NCI-H82 treated with DMSO at 0.1 percent for 48 hours (cell line): ENCODE results near the gene KAZN.

Experiments
- DNase-seq: peaks from one replicate; lab custom pipeline; 2025; ENCODE audit not compliant: unreplicated experiment; lab: John Stamatoyannopoulos, UW

Gene KAZN

GRCh38 chr1:14925336-14926136 is 327.1 kb downstream of the KAZN start:
- no peak for DNase-seq

DNA sequence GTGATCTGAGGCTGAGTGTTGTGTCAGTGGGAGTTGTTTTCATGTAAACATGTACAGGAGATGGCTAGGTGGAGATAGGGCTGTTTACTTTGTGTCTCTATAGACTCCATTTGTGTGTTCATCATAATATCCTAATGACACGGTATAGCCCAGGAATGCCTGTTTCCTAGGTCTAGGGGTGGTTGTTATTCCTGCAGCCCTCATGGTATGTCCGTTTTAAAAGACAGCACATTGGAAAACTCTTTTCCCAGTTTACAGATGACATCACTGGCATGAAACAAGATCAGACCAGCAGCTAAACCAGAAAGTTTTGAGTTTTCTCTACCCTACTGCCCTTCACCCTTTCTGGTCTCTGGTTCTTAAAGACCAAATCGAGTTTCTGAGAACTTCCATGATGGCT is 327.7 kb downstream of the KAZN start:
- DNase-seq = no peak

- no peak for DNase-seq
Observed at GRCh38 chr1:14926818-14927575, 328.5 kb downstream of the KAZN start.

GRCh38 chr1:14928412-14928811 is 329.9 kb downstream of the KAZN start:
- no peak for DNase-seq

DNA sequence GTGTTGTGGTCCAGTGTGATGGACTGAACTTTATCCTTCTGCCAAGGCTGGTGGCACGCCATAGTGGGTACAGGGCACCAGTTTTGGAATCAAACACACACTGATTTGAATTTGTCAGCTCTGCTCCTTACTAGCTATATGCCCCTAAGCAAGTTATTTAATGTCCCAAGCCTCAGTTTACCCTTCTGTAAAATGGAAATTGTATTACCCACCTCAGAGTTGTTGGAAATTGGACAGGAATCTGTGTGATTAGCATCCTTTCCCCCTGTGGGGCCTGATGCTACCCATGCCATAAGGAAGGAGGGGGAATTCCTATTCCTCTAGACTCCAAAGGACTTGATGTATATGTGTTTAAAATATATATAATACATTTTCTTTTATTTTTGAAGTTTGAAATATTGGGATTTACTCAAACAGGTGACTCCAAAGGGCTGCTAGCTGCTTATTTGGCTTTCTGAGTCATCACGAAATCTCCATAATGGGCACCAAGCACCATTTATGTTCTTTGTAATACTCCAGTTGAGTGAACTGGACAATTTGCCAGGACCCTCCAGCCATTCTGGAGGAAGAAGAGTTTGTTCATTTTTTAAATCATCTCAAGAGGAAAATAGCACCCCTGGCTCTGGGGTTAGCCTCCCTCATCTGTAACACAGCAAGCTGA is 330.5 kb downstream of the KAZN start:
- no peak for DNase-seq

GRCh38 chr1:14929547-14930246 is 331.2 kb downstream of the KAZN start:
- DNase-seq = no peak

- no peak for DNase-seq
Observed at GRCh38 chr1:14930247-14930965, 331.9 kb downstream of the KAZN start.

DNA sequence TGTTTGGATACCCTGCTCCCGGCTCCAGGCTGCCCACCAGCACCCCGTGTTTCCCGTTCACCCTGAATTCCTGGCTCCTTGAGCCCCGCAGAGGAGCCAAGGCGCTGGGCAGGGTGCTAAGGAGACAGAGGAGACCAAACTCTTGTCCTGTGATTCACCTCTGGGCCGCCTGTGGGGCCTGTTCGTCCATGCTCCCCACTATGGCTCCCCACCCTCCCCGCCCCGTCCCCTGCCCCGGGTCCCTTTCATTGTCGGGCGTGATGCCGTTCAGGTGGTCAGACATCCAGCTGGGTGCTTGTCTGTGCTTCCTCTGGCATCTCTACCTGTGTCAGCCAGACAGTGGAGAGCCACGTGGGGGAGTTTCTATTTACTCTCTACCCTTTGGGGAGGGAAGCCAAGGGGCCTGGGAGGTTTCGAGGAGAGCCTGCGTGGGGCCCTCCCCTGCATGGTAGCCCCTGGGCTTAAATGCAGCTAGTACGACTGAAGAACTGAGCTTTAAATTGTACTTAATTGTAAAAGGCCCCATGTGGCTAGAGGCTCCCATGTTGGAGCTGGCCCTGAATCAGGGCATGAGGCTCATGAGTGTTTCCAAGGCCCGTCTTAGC is 333.7 kb downstream of the KAZN start:
- DNase-seq = no peak

GRCh38 chr1:14934867-14935266 is 336.4 kb downstream of the KAZN start:
- no peak for DNase-seq

DNA sequence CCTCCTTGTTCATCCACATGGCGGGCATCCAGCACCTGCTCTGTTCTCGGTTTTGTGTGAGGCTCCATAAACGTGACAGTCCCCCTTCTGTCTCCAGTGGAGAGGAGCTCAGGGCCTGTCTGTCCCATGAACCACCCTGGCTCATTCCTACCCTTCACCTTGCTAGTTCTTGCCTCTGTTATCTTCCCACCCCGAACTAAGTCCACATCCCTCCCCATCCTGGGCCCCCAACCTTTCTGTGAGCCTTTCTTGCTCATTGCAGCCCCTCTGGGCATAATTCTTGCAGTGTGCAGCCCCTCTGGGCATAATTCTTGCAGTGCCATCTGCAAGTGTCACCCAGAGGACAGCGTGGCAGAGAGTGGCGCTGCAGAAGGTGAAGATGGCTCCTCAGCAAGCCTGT is 338.3 kb downstream of the KAZN start:
- DNase-seq = no peak

GRCh38 chr1:14937288-14937949 is 338.9 kb downstream of the KAZN start:
- DNase-seq = no peak

- DNase-seq = no peak
Observed at GRCh38 chr1:14939527-14940284, 341.2 kb downstream of the KAZN start.

DNA sequence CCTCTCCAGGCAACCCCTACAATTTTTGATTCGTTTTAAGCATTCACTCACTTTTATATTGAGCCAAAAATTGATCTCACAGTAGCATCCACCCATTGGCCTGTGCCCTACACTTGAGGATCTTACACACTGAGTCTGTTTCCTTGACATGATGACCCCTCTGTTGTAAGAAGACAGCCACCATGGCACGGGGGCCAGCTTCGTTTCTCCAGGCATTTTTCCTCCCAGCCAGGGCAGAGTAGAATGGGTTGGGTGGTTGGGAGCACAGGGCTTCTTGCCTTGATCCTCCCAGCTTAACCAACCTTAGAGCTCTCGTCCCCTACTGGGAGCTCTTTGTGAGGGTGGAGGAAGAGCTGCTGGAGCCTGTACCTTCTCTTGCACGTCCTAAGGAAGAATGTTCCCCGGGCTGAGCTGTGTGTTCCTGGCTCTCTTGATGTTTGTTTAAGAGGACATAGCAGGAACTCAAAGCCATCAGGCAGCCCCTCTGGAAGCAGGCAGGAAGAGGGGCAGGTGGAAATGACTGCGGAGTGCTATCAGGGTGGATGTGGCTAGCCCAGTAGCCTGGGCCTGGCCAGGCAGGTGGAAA is 341.9 kb downstream of the KAZN start:
- DNase-seq = no peak

DNA sequence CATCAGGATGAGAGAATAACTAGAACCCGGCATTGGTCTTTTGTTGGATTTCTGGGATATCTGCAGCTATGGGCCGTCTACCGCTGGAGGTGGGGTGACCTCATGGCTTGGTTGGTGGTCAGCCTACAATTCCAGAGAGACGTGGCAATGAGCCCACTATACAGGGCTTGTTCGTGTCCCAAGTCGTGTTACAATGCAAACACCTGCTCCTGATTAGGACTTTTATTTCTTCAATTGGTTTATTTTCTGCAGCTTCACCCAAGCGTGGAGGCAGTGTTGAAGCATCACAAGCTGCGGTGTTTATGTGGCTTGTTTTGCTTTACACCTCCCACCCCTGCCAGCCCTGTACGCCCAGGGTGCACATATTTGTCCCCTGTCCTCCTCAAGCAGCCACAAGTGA is 343.4 kb downstream of the KAZN start:
- no peak for DNase-seq

DNA sequence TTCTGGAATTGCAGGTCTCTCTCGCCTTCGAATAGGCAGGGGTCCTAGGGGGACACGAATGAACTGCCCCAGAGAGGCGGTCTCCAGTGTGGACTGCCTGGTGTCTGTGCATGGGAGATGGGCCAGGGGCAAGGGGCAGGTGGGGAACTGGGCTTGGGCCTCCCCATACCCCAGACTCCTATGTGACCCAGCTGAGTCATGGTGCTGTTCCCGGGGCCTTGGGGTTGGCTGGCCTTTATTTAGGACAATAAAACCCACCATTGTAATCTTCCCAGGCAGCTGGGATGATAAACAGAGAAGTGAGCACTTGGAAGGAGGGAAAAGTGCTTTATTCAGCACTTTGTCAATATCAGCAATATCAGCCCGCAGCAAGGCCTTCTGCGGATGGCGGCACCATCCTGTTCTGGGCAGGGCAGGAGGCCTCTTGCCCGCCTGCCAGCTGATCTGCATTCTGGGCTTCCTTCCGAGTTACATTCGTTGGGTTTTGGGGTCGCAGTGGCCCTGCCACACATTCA is 346.0 kb downstream of the KAZN start:
- no peak for DNase-seq

GRCh38 chr1:14945132-14946010 is 346.9 kb downstream of the KAZN start:
- DNase-seq = no peak

GRCh38 chr1:14946011-14946359 is 347.5 kb downstream of the KAZN start:
- DNase-seq = no peak
